ENCODE results near the gene FAM20C.
A peak's percentile ranks its signal among the peaks of the same experiment; 100 is the strongest.

The FAM20C gene

GRCh38 chr7:150811-151221 is 41.6 kb upstream of the FAM20C start:
- no peak overlapping the region for H3K18ac ChIP-seq (ENCODE audit: low read depth in 1 of 2, low read length in 2 of 2)
- H3K4ac ChIP-seq (ENCODE audit: low read depth in 1 of 2, low read length in 2 of 2), result no peak overlapping the region
- H4K91ac ChIP-seq (ENCODE audit: low read length), result no peak overlapping the region
- no peak overlapping the region for H3K14ac ChIP-seq (ENCODE audit: low read length in 2 of 2)
- no peaks in the 10 kb centered on the region for H3K9me3 ChIP-seq (ENCODE audit: control insufficient read depth, low read length)
- WGBS, result 79% methylated on average over 13 of the region's 13 CpGs
- H3K36me3 ChIP-seq (ENCODE audit: control insufficient read depth in 1 of 2, insufficient read depth in 2 of 2, low read depth in 1 of 2, low read length in 2 of 2), result peaks cover 4 to 14% of the 10 kb centered on the region in 2 experiments
- H4K8ac ChIP-seq (ENCODE audit: low read length), result no peak overlapping the region
- H3K27ac ChIP-seq (ENCODE audit: low read length, poor library complexity, severe bottlenecking), result no peak overlapping the region
- H3K27me3 ChIP-seq (ENCODE audit: control insufficient read depth in 1 of 2, insufficient read depth in 1 of 2, low read length in 2 of 2), result no peaks in the 10 kb centered on the region
- H3K79me1 ChIP-seq (replicated peaks; ENCODE audit: low read length, poor library complexity, severe bottlenecking), result peaks cover 1% of the 10 kb centered on the region
- H3K4me3 ChIP-seq (ENCODE audit: insufficient read depth in 1 of 2, low read depth in 1 of 2, low read length in 2 of 2), result peak overlapping the region in 1 of 2 experiments; percentile 80
- no peak overlapping the region for H2BK5ac ChIP-seq (ENCODE audit: low read depth, low read length, poor library complexity, severe bottlenecking)
- no peak for DNase-seq
- H3K4me2 ChIP-seq (ENCODE audit: low read length, poor library complexity, severe bottlenecking), result no peak overlapping the region
- no peak overlapping the region for H2AFZ ChIP-seq (ENCODE audit: low read depth, low read length)
- peak overlapping the region in 1 of 2 experiments; percentile 17 for H2BK12ac ChIP-seq (ENCODE audit: low read length in 2 of 2)
- H3K9ac ChIP-seq (ENCODE audit: low read length), result no peak overlapping the region
- no peak overlapping the region for H2BK15ac ChIP-seq (ENCODE audit: low read depth, poor library complexity, severe bottlenecking)
- no peak overlapping the region for H2AK5ac ChIP-seq (ENCODE audit: low read length, severe bottlenecking)
- H2BK120ac ChIP-seq (ENCODE audit: low read depth, low read length), result no peak overlapping the region
- H3K4me1 ChIP-seq (ENCODE audit: control insufficient read depth, insufficient read depth, low read depth, low read length), result peaks cover 10% of the 10 kb centered on the region
- H3K23ac ChIP-seq (ENCODE audit: low read length in 2 of 2), result no peak overlapping the region

GRCh38 chr7:151346-152050 is 40.9 kb upstream of the FAM20C start:
- Histone ChIP-seq H3K4ac (ENCODE audit: low read depth in 1 of 2, low read length in 2 of 2) (no peak overlapping the region), H2BK120ac (ENCODE audit: low read depth, low read length) (no peak overlapping the region), H4K8ac (ENCODE audit: low read length) (no peak overlapping the region), H3K36me3 (ENCODE audit: control insufficient read depth in 1 of 2, insufficient read depth in 2 of 2, low read depth in 1 of 2, low read length in 2 of 2) (peaks cover 4 to 11% of the 10 kb centered on the region in 2 experiments), H3K4me2 (ENCODE audit: low read length, poor library complexity, severe bottlenecking) (no peak overlapping the region), H3K27ac (ENCODE audit: low read length, poor library complexity, severe bottlenecking) (no peak overlapping the region), H2BK12ac (ENCODE audit: low read length in 2 of 2) (no peak overlapping the region), H3K4me1 (ENCODE audit: control insufficient read depth, insufficient read depth, low read depth, low read length) (peaks cover 13% of the 10 kb centered on the region), H2AK5ac (ENCODE audit: low read length, severe bottlenecking) (no peak overlapping the region), H3K14ac (ENCODE audit: low read length in 2 of 2) (no peak overlapping the region), H3K9me3 (ENCODE audit: control insufficient read depth, low read length) (no peaks in the 10 kb centered on the region), H3K4me3 (ENCODE audit: insufficient read depth in 1 of 2, low read depth in 1 of 2, low read length in 2 of 2) (no peak overlapping the region), H2AFZ (ENCODE audit: low read depth, low read length) (no peak overlapping the region), H2BK15ac (ENCODE audit: low read depth, poor library complexity, severe bottlenecking) (peak overlapping the region; percentile 75), H3K9ac (ENCODE audit: low read length) (no peak overlapping the region), H4K91ac (ENCODE audit: low read length) (no peak overlapping the region), H3K23ac (ENCODE audit: low read length in 2 of 2) (no peak overlapping the region), H2BK5ac (ENCODE audit: low read depth, low read length, poor library complexity, severe bottlenecking) (no peak overlapping the region), H3K79me1 (replicated peaks; ENCODE audit: low read length, poor library complexity, severe bottlenecking) (peaks cover 1% of the 10 kb centered on the region), H3K27me3 (ENCODE audit: control insufficient read depth in 1 of 2, insufficient read depth in 1 of 2, low read length in 2 of 2) (peaks cover 0 to under 1% of the 10 kb centered on the region in 2 experiments), H3K18ac (ENCODE audit: low read depth in 1 of 2, low read length in 2 of 2) (no peak overlapping the region)
- WGBS, result 94% methylated on average over 23 of the region's 25 CpGs
- DNase-seq, result no peak

GRCh38 chr7:152702-153391 is 39.5 kb upstream of the FAM20C start:
- Histone ChIP-seq H2AK5ac (ENCODE audit: low read length, severe bottlenecking) (no peak overlapping the region), H2BK120ac (ENCODE audit: low read depth, low read length) (no peak overlapping the region), H3K14ac (ENCODE audit: low read length in 2 of 2) (no peak overlapping the region), H3K79me1 (replicated peaks; ENCODE audit: low read length, poor library complexity, severe bottlenecking) (peaks cover 1% of the 10 kb centered on the region), H4K91ac (ENCODE audit: low read length) (no peak overlapping the region), H3K27ac (ENCODE audit: low read length, poor library complexity, severe bottlenecking) (no peak overlapping the region), H3K27me3 (ENCODE audit: control insufficient read depth in 1 of 2, insufficient read depth in 1 of 2, low read length in 2 of 2) (peaks cover 2 to 8% of the 10 kb centered on the region in 2 experiments), H3K4ac (ENCODE audit: low read depth in 1 of 2, low read length in 2 of 2) (no peak overlapping the region), H2BK15ac (ENCODE audit: low read depth, poor library complexity, severe bottlenecking) (no peak overlapping the region), H3K18ac (ENCODE audit: low read depth in 1 of 2, low read length in 2 of 2) (no peak overlapping the region), H3K9me3 (ENCODE audit: control insufficient read depth, low read length) (no peaks in the 10 kb centered on the region), H3K4me2 (ENCODE audit: low read length, poor library complexity, severe bottlenecking) (no peak overlapping the region), H3K36me3 (ENCODE audit: control insufficient read depth in 1 of 2, insufficient read depth in 2 of 2, low read depth in 1 of 2, low read length in 2 of 2) (peaks cover 0 to 4% of the 10 kb centered on the region in 2 experiments), H2BK5ac (ENCODE audit: low read depth, low read length, poor library complexity, severe bottlenecking) (no peak overlapping the region), H3K23ac (ENCODE audit: low read length in 2 of 2) (no peak overlapping the region), H3K9ac (ENCODE audit: low read length) (no peak overlapping the region), H2AFZ (ENCODE audit: low read depth, low read length) (no peak overlapping the region), H3K4me1 (ENCODE audit: control insufficient read depth, insufficient read depth, low read depth, low read length) (peaks cover 13% of the 10 kb centered on the region), H3K4me3 (ENCODE audit: insufficient read depth in 1 of 2, low read depth in 1 of 2, low read length in 2 of 2) (no peak overlapping the region), H2BK12ac (ENCODE audit: low read length in 2 of 2) (peak overlapping the region in 1 of 2 experiments; percentile 31), H4K8ac (ENCODE audit: low read length) (no peak overlapping the region)
- no peak for DNase-seq
- 89% methylated on average over 18 of the region's 19 CpGs for WGBS

- no peak overlapping the region for H3K4me3 ChIP-seq (ENCODE audit: insufficient read depth in 1 of 2, low read depth in 1 of 2, low read length in 2 of 2)
- H3K4me2 ChIP-seq (ENCODE audit: low read length, poor library complexity, severe bottlenecking), result no peak overlapping the region
- no peak overlapping the region for H3K4ac ChIP-seq (ENCODE audit: low read depth in 1 of 2, low read length in 2 of 2)
- WGBS, result 94% methylated on average over 13 of the region's 13 CpGs
- DNase-seq, result no peak
- no peak overlapping the region for H3K27ac ChIP-seq (ENCODE audit: low read length, poor library complexity, severe bottlenecking)
- H2BK5ac ChIP-seq (ENCODE audit: low read depth, low read length, poor library complexity, severe bottlenecking), result no peak overlapping the region
- H3K27me3 ChIP-seq (ENCODE audit: control insufficient read depth in 1 of 2, insufficient read depth in 1 of 2, low read length in 2 of 2), result peaks cover 8 to 9% of the 10 kb centered on the region in 2 experiments
- no peak overlapping the region for H4K8ac ChIP-seq (ENCODE audit: low read length)
- H3K79me1 ChIP-seq (replicated peaks; ENCODE audit: low read length, poor library complexity, severe bottlenecking), result peaks cover 1% of the 10 kb centered on the region
- H3K4me1 ChIP-seq (ENCODE audit: control insufficient read depth, insufficient read depth, low read depth, low read length), result peaks cover 13% of the 10 kb centered on the region
- no peak overlapping the region for H2BK12ac ChIP-seq (ENCODE audit: low read length in 2 of 2)
- no peak overlapping the region for H3K9ac ChIP-seq (ENCODE audit: low read length)
- H3K9me3 ChIP-seq (ENCODE audit: control insufficient read depth, low read length), result no peaks in the 10 kb centered on the region
- no peak overlapping the region for H4K91ac ChIP-seq (ENCODE audit: low read length)
- no peak overlapping the region for H2AK5ac ChIP-seq (ENCODE audit: low read length, severe bottlenecking)
- no peak overlapping the region for H3K23ac ChIP-seq (ENCODE audit: low read length in 2 of 2)
- H3K36me3 ChIP-seq (ENCODE audit: control insufficient read depth in 1 of 2, insufficient read depth in 2 of 2, low read depth in 1 of 2, low read length in 2 of 2), result peaks cover 0 to 4% of the 10 kb centered on the region in 2 experiments
- no peak overlapping the region for H3K14ac ChIP-seq (ENCODE audit: low read length in 2 of 2)
- H2BK15ac ChIP-seq (ENCODE audit: low read depth, poor library complexity, severe bottlenecking), result no peak overlapping the region
- H3K18ac ChIP-seq (ENCODE audit: low read depth in 1 of 2, low read length in 2 of 2), result no peak overlapping the region
- H2BK120ac ChIP-seq (ENCODE audit: low read depth, low read length), result no peak overlapping the region
- H2AFZ ChIP-seq (ENCODE audit: low read depth, low read length), result no peak overlapping the region
Observed at GRCh38 chr7:153604-154003, 38.8 kb upstream of the FAM20C start.
